IMR-90 (cell line): ENCODE measurements around the gene AXIN1. TPM values are rescaled to one million over a fixed set of nuclear protein-coding genes. Genes with fewer than 3 reads are reported as not detected.

Experiments
- ATAC-seq: fragments of 200-7000 bp; cut with Tn5 transposase; 2 replicates; pipeline ENCODE4 v1.9.1; 2020; ENCODE audit warnings: low read depth, mild to moderate bottlenecking, moderate library complexity
- BruUV-seq: library from RNA; stranded (reverse); fragments of 400-500 nt; replicated peaks from 2 replicates; lab custom pipeline; 2021; lab: Mats Ljungman, UMichigan
- CTCF ChIA-PET: fragments of 300-600 bp; formaldehyde crosslinking; extraction: SDS; loops from one replicate; lab custom pipeline; 2021; ENCODE audit warnings: antibody characterized with exemption; lab: Yijun Ruan, JAX
- POLR2A ChIA-PET: fragments of 300-600 bp; sonication (Branson Sonifier 250); formaldehyde crosslinking; loops from one replicate; lab custom pipeline; 2022; ENCODE audit warnings: antibody characterized with exemption; ENCODE audit not compliant: unreplicated experiment; lab: Charles Lee
- DNase-seq: peaks from one replicate; pipeline ENCODE4 v3.0.0; 2013
- H2AFZ ChIP-seq: replicated peaks from 2 replicates; pipeline ENCODE3; 2013; ENCODE audit warnings: low read length, mild to moderate bottlenecking; ENCODE audit not compliant: poor library complexity
- H2AK5ac ChIP-seq: 2 replicates; pipeline ENCODE4 v1.6.1; 2013; ENCODE audit warnings: low read depth, low read length, inconsistent platforms
- H2AK9ac ChIP-seq: replicated peaks from 2 replicates; pipeline ENCODE3; 2013; ENCODE audit warnings: mild to moderate bottlenecking, low read depth, low read length, moderate library complexity; ENCODE audit not compliant: poor library complexity
- H2BK120ac ChIP-seq: 2 replicates; pipeline ENCODE4 v1.6.1; 2013; ENCODE audit warnings: low read depth, low read length, inconsistent platforms
- H2BK15ac ChIP-seq: 3 replicates; pipeline ENCODE4 v1.6.1; 2013; ENCODE audit warnings: low read depth, low read length, inconsistent platforms
- H2BK20ac ChIP-seq: 2 replicates; pipeline ENCODE4 v1.6.1; 2013; ENCODE audit warnings: low read depth, mild to moderate bottlenecking, inconsistent platforms, low read length, moderate library complexity
- H2BK5ac ChIP-seq: 2 replicates; pipeline ENCODE4 v1.6.1; 2013; ENCODE audit warnings: mild to moderate bottlenecking, low read depth, low read length, inconsistent platforms; ENCODE audit not compliant: poor library complexity, severe bottlenecking
- H3K14ac ChIP-seq: replicated peaks from 2 replicates; pipeline ENCODE4 v1.6.1; 2013; ENCODE audit warnings: low read depth, low read length, inconsistent platforms
- H3K18ac ChIP-seq: 2 replicates; pipeline ENCODE4 v1.6.1; 2013; ENCODE audit warnings: low read depth, low read length, control low read depth
- H3K23ac ChIP-seq: 2 replicates; pipeline ENCODE4 v1.6.1; 2013; ENCODE audit warnings: low read depth, low read length, inconsistent platforms
- H3K27ac ChIP-seq: 2 replicates; pipeline ENCODE4 v1.5.1; 2013; ENCODE audit warnings: mild to moderate bottlenecking, control low read depth, low read length; ENCODE audit not compliant: insufficient read depth
- H3K27me3 ChIP-seq: 2 replicates; pipeline ENCODE4 v1.6.1; 2013; ENCODE audit warnings: low read length; ENCODE audit not compliant: control insufficient read depth, insufficient read depth
- H3K36me3 ChIP-seq: 2 replicates; pipeline ENCODE4 v1.6.1; 2013; ENCODE audit warnings: low read length, mixed read lengths; ENCODE audit not compliant: control insufficient read depth, insufficient read depth
- H3K4ac ChIP-seq: 2 replicates; pipeline ENCODE4 v1.6.1; 2013; ENCODE audit warnings: low read depth, low read length, inconsistent platforms
- H3K4me1 ChIP-seq: 2 replicates; pipeline ENCODE4 v1.6.1; 2013; ENCODE audit warnings: low read length, mixed read lengths; ENCODE audit not compliant: control insufficient read depth, insufficient read depth
- H3K4me2 ChIP-seq: 2 replicates; pipeline ENCODE4 v1.6.1; 2013; ENCODE audit warnings: low read depth, mild to moderate bottlenecking, control low read depth, low read length, moderate library complexity
- H3K4me3 ChIP-seq: 2 replicates; pipeline ENCODE4 v1.5.1; 2013; ENCODE audit warnings: low read depth, mild to moderate bottlenecking, control low read depth, low read length, moderate library complexity; ENCODE audit not compliant: insufficient read depth
- H3K56ac ChIP-seq: 2 replicates; pipeline ENCODE4 v1.6.1; 2013; ENCODE audit warnings: low read length, inconsistent platforms; ENCODE audit not compliant: insufficient read depth; ENCODE audit errors: extremely low read depth
- H3K79me1 ChIP-seq, 2 experiments: 2 replicates each; pipeline ENCODE4 v1.6.1; 2013; ENCODE audit warnings: low read length in 2 of 2, inconsistent platforms in 1 of 2, low read depth in 1 of 2
- H3K9ac ChIP-seq: 2 replicates; pipeline ENCODE4 v1.6.1; 2013; ENCODE audit warnings: low read depth, low read length, control low read depth
- H3K9me1 ChIP-seq: 2 replicates; pipeline ENCODE4 v1.6.1; 2013; ENCODE audit warnings: low read length, inconsistent platforms; ENCODE audit not compliant: insufficient read depth
- H3K9me3 ChIP-seq: 2 replicates; pipeline ENCODE4 v1.6.1; 2013; ENCODE audit warnings: low read length; ENCODE audit not compliant: control insufficient read depth, insufficient read depth
- H4K20me1 ChIP-seq: 2 replicates; pipeline ENCODE4 v1.6.1; 2013; ENCODE audit warnings: low read length, inconsistent platforms; ENCODE audit not compliant: insufficient read depth
- H4K5ac ChIP-seq: 2 replicates; pipeline ENCODE4 v1.6.1; 2013; ENCODE audit warnings: mild to moderate bottlenecking, low read depth, low read length, control low read depth
- H4K8ac ChIP-seq, 2 experiments: 2 replicates each; pipeline ENCODE4 v1.6.1; 2013; ENCODE audit warnings: low read depth in 2 of 2, low read length in 2 of 2, control low read depth in 1 of 2, inconsistent platforms in 1 of 2
- H4K91ac ChIP-seq: 2 replicates; pipeline ENCODE4 v1.6.1; 2013; ENCODE audit warnings: low read depth, low read length, inconsistent platforms; ENCODE audit not compliant: insufficient read depth
- BHLHE40 ChIP-seq: fragments of 150-350 bp; IDR thresholded peaks from 2 replicates; pipeline ENCODE4 v1.6.1; 2016; ENCODE audit warnings: mild to moderate bottlenecking, low read depth, low read length
- CEBPB ChIP-seq: IDR thresholded peaks from 2 replicates; pipeline ENCODE4 v1.6.1; 2012; ENCODE audit warnings: low read depth, low read length, improper control_type of control experiment
- CHD1 ChIP-seq: IDR thresholded peaks from 2 replicates; pipeline ENCODE4 v1.6.1; 2012; ENCODE audit warnings: low read depth, low read length, improper control_type of control experiment
- FOS ChIP-seq: fragments of 150-350 bp; IDR thresholded peaks from 2 replicates; pipeline ENCODE4 v1.6.1; 2016; ENCODE audit warnings: low read depth, low read length
- MAFK ChIP-seq: IDR thresholded peaks from 2 replicates; pipeline ENCODE4 v1.6.1; 2012; ENCODE audit warnings: low read depth, low read length, improper control_type of control experiment
- MAZ ChIP-seq: IDR thresholded peaks from 2 replicates; pipeline ENCODE4 v1.6.1; 2012; ENCODE audit warnings: low read depth, mild to moderate bottlenecking, low read length, improper control_type of control experiment, moderate library complexity, borderline replicate concordance
- MXI1 ChIP-seq: IDR thresholded peaks from 2 replicates; pipeline ENCODE4 v1.6.1; 2012; ENCODE audit warnings: low read depth, mild to moderate bottlenecking, low read length, moderate library complexity, borderline replicate concordance
- NFE2L2 ChIP-seq: fragments of 150-350 bp; IDR thresholded peaks from 2 replicates; pipeline ENCODE4 v1.6.1; 2016; ENCODE audit warnings: low read depth, mild to moderate bottlenecking, low read length
- POLR2A ChIP-seq: IDR thresholded peaks from 2 replicates; pipeline ENCODE4 v1.6.1; 2012; ENCODE audit warnings: mild to moderate bottlenecking, low read depth, low read length
- RAD21 ChIP-seq: IDR thresholded peaks from 2 replicates; pipeline ENCODE4 v1.6.1; 2012; ENCODE audit warnings: low read length, improper control_type of control experiment
- RCOR1 ChIP-seq: IDR thresholded peaks from 2 replicates; pipeline ENCODE4 v1.6.1; 2012; ENCODE audit warnings: mild to moderate bottlenecking, low read length, improper control_type of control experiment; ENCODE audit not compliant: insufficient replicate concordance
- RFX5 ChIP-seq: IDR thresholded peaks from 2 replicates; pipeline ENCODE4 v1.8.0; 2012; ENCODE audit warnings: low read depth, mild to moderate bottlenecking, low read length, moderate library complexity
- SMC3 ChIP-seq: fragments of 150-350 bp; IDR thresholded peaks from 2 replicates; pipeline ENCODE4 v1.6.1; 2016; ENCODE audit warnings: low read depth, mild to moderate bottlenecking, antibody characterized with exemption, low read length, moderate library complexity
- USF2 ChIP-seq: fragments of 150-350 bp; IDR thresholded peaks from 2 replicates; pipeline ENCODE4 v1.6.1; 2017; ENCODE audit warnings: mild to moderate bottlenecking, antibody characterized with exemption, low read length, low read depth
- WGBS, 2 experiments: methylation state at CpG; one replicate each; pipeline versions ENCODE4 v1.1.5 to v1.1.7; 2013; ENCODE audit warnings: missing lambda C conversion rate in 2 of 2; ENCODE audit not compliant: insufficient read length in 1 of 2; ENCODE audit errors: extremely low coverage in 2 of 2; 5-methylcytosine and 5-hydroxymethylcytosine counted together
- dilution Hi-C: fragments of 300-500 bp; cut with HindIII; formaldehyde crosslinking; loops from one replicate; pipeline ENCODE4 v1.14.3; 2018; ENCODE audit warnings: low sequenced_read_pairs; ENCODE audit not compliant: unreplicated experiment
- in situ Hi-C: fragments of 300-500 bp; cut with MboI; formaldehyde crosslinking; loops from 3 replicates; pipeline ENCODE4 v1.14.3; 2019; ENCODE audit warnings: low sequenced_read_pairs, inconsistent platforms, mixed read lengths
- intact Hi-C: fragments of 100-400 bp; cut with micrococcal nuclease; formaldehyde crosslinking; loops from 2 replicates; pipeline ENCODE4 v1.10.0; 2022
- polyA plus RNA-seq, 3 experiments: library from polyadenylated mRNA; depleted of rRNA; stranded (reverse); fragments of >200 nt; gene quantifications; 2 replicates each; pipeline ENCODE4 v1.2.3, GENCODE V29; 2012; ENCODE audit warnings: low replicate concordance in 1 of 3
- total RNA-seq: library from RNA; depleted of rRNA; stranded (reverse); fragments of >200 nt; gene quantifications from 2 replicates; pipeline ENCODE4 v1.2.3, GENCODE V29; 2012
- TF ChIP-seq, protein P1 (sequence below): conservative IDR thresholded peaks from 2 replicates; pipeline ENCODE4 v1.5.1; 2012; ENCODE audit warnings: mild to moderate bottlenecking, low read depth, low read length, improper control_type of control experiment

The AXIN1 gene
- total and polyA plus RNA-seq, 2 of the 4 experiments (the other 2 are of a cell fraction): 10.9 to 14.2 TPM

DNA sequence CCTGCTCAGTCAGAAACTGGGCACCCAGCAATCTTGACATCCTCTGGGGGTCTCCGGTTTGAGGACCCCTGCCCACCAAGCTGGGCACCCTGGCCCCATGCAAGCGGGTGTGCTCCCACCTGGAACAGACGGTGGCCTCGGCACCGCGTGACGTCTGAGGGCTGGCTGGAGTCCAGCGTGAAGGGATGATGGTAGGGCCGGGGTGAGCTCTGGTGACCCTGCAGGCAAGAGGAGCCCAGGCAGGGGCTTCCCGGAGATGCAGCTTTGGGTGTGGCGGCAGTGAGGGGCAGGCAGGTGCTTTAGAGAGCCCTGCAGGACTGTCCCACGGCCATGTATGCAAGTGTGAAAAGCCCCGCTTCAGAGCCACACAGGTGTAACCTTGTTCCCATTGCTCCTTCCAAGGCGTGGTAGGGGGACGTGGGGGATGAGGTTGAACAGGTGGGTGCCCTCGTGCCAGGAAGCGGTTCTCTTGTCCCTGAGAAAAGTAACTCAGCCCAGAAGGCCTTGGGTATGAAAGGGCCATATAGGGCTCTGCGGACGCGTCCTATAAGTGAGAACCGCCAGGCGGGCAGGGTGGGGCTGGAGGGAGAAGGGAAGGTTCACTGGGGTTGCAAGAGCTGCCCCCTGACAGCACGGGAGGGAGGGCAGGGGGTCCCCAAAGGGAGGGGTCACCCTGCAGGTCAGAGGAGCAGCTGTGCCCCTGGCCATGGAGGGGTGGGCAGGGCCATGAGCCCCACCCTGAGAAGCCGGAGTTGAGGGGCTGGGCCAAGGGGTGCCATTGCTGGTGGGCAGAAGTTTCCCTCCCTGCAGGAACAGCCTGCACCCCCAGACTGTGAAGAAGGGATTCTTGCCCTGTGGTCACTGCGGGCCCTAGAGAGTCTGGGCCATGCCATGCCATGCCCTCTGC, 86.0 kb downstream of the AXIN1 start:
- Histone ChIP-seq H3K9me3 (no peaks in the 10 kb centered on the region), H3K4me2 (no peak overlapping the region), H3K9ac (no peak overlapping the region), H2AFZ (no peak overlapping the region), H2AK5ac (no peak overlapping the region), H3K23ac (no peak overlapping the region), H3K27me3 (no peaks in the 10 kb centered on the region; the same call in 1 of the 2 replicates), H3K18ac (no peak overlapping the region), H4K91ac (no peak overlapping the region), H2BK20ac (no peak overlapping the region), H4K5ac (no peak overlapping the region), H3K79me1 (no peaks in the 10 kb centered on the region), H3K56ac (no peak overlapping the region), H2AK9ac (no peak overlapping the region), H3K27ac (no peak overlapping the region), H3K9me1 (peaks cover 3% of the 10 kb centered on the region), H3K36me3 (peaks cover 23% of the 10 kb centered on the region), H2BK120ac (no peak overlapping the region), H3K14ac (no peak overlapping the region), H3K4me3 (no peak overlapping the region), H4K8ac (no peak overlapping the region), H2BK5ac (no peak overlapping the region), H3K4me1 (no peaks in the 10 kb centered on the region), H4K20me1 (no peaks in the 10 kb centered on the region), H2BK15ac (no peak overlapping the region), H3K4ac (no peak overlapping the region)
- no TSS peak for BruUV-seq
- in situ Hi-C loops: no loop called here
- ChIA-PET CTCF (no interaction called here), POLR2A (no interaction called here)
- dilution Hi-C loops: no loop called here
- DNase-seq (no peak), ATAC-seq (no peak)
- WGBS, 2 experiments: 75% methylated on average over 21 of the region's 25 CpGs; no CpG with 5 or more reads in 1 of the 2 experiments
- intact Hi-C loops: no loop called here
- no peak for TF ChIP-seq FOS
- no peak for TF ChIP-seq RCOR1
- TF ChIP-seq MXI1: no peak
- no peak for TF ChIP-seq CHD1
- no peak for TF ChIP-seq RAD21
- TF ChIP-seq SMC3: no peak
- TF ChIP-seq POLR2A: no peak
- TF ChIP-seq USF2: no peak
- TF ChIP-seq MAFK: no peak
- TF ChIP-seq, protein P1, sequence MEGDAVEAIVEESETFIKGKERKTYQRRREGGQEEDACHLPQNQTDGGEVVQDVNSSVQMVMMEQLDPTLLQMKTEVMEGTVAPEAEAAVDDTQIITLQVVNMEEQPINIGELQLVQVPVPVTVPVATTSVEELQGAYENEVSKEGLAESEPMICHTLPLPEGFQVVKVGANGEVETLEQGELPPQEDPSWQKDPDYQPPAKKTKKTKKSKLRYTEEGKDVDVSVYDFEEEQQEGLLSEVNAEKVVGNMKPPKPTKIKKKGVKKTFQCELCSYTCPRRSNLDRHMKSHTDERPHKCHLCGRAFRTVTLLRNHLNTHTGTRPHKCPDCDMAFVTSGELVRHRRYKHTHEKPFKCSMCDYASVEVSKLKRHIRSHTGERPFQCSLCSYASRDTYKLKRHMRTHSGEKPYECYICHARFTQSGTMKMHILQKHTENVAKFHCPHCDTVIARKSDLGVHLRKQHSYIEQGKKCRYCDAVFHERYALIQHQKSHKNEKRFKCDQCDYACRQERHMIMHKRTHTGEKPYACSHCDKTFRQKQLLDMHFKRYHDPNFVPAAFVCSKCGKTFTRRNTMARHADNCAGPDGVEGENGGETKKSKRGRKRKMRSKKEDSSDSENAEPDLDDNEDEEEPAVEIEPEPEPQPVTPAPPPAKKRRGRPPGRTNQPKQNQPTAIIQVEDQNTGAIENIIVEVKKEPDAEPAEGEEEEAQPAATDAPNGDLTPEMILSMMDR: no peak
- TF ChIP-seq RFX5: no peak
- TF ChIP-seq NFE2L2: no peak
- TF ChIP-seq BHLHE40: no peak
- TF ChIP-seq CEBPB: no peak
- no peak for TF ChIP-seq MAZ
